T-helper 2 cell treated with Interferon-gamma antibody and Interleukin-4, amounts not matched to agents 100 ng/mL and 5 ng/mL, for 36 hours (primary cell): ENCODE data around the gene CCDC24. TPM values are rescaled to one million over a fixed set of nuclear protein-coding genes. Genes with fewer than 3 reads are reported as not detected.

Experiments used
- intact Hi-C: fragments of 100-400 bp; cut with micrococcal nuclease; formaldehyde crosslinking; loops from one replicate; pipeline ENCODE4 v1.15.1; 2023
- total RNA-seq: library from RNA; stranded (reverse); gene quantifications from 2 replicates; pipeline ENCODE4 v1.2.3, GENCODE V29; 2022

The CCDC24 gene
- total RNA-seq, 1 donor from 2014 or later, result 0.75 TPM

GRCh38 chr1:44036409-44037139 lies 45.2 kb downstream of the CCDC24 start:
- intact Hi-C loops, result loop anchor here (1.0 to 10.0 kb wide), 4 partner anchors 31 to 507 kb away; partner anchors contain the start of gene IPO13

GRCh38 chr1:44037154-44037553 lies 45.8 kb downstream of the CCDC24 start:
- intact Hi-C loops, result loop anchor here (10.0 kb wide), 1 partner anchor 92 kb away; the partner anchor contains the start of gene IPO13

- intact Hi-C loops, result loop anchor here (10.0 kb wide), 1 partner anchor 94 kb away; the partner anchor contains the start of gene IPO13
Measured at GRCh38 chr1:44038876-44039657, 47.7 kb downstream of the CCDC24 start.

GRCh38 chr1:44040418-44040817 lies 49.0 kb downstream of the CCDC24 start:
- intact Hi-C loops, result no loop called here

- intact Hi-C loops, result no loop called here
Measured at GRCh38 chr1:44040846-44041245, 49.4 kb downstream of the CCDC24 start.

GRCh38 chr1:44043176-44044070 lies 52.0 kb downstream of the CCDC24 start:
- intact Hi-C loops, result no loop called here

- intact Hi-C loops, result no loop called here
Measured at GRCh38 chr1:44044071-44044801, 52.8 kb downstream of the CCDC24 start.

GRCh38 chr1:44045064-44045463 lies 53.7 kb downstream of the CCDC24 start:
- intact Hi-C loops, result no loop called here

Other genes starting within 250 kb of the CCDC24 start
- gene ARTN, start 57.8 kb upstream of the CCDC24 start, total RNA-seq, result 0.48 and 0.64 TPM in 2 replicates
- gene IPO13, start 44.6 kb upstream of the CCDC24 start, total RNA-seq, result 26.1 and 26.8 TPM in 2 replicates
- gene DPH2, start 21.6 kb upstream of the CCDC24 start, total RNA-seq, result 38.6 and 39.1 TPM in 2 replicates
- 137 and 139 TPM in 2 replicates for gene ATP6V0B, start 16.6 kb upstream of the CCDC24 start, total RNA-seq
- 20.1 and 21.1 TPM in 2 replicates for gene B4GALT2, start 12.4 kb upstream of the CCDC24 start, total RNA-seq
- 2.6 TPM in 2 replicates for gene SLC6A9, start 39.9 kb downstream of the CCDC24 start, total RNA-seq
- not detected in 2 replicates for gene KLF17, start 127.2 kb downstream of the CCDC24 start, total RNA-seq
- gene KLF18, start 150.0 kb downstream of the CCDC24 start, total RNA-seq, result not detected in 2 replicates
- 38.3 and 42.0 TPM in 2 replicates for gene DMAP1, start 221.9 kb downstream of the CCDC24 start, total RNA-seq